Retinal pigment epithelial cell (primary cell): ENCODE data around the gene DNAH8.

Source experiments
- DNase-seq: peaks from one replicate; pipeline ENCODE4 v3.0.0-alpha.2; 2010; ENCODE audit warnings: low read depth
- H3K4me3 ChIP-seq: 2 replicates; pipeline ENCODE4 v1.5.1; 2011; ENCODE audit warnings: mild to moderate bottlenecking, low read length, control low read depth, moderate library complexity
- TF ChIP-seq, protein P1 (sequence below): conservative IDR thresholded peaks from 2 replicates; pipeline ENCODE4 v1.5.1; 2011; ENCODE audit warnings: low read depth, low read length, control low read depth, inconsistent platforms

DNAH8 gene

GRCh38 chr6:38974389-38975151 lies 259.5 kb downstream of the DNAH8 start:
- no peak for DNase-seq
- no peak overlapping the region for H3K4me3 ChIP-seq
- TF ChIP-seq, protein P1, sequence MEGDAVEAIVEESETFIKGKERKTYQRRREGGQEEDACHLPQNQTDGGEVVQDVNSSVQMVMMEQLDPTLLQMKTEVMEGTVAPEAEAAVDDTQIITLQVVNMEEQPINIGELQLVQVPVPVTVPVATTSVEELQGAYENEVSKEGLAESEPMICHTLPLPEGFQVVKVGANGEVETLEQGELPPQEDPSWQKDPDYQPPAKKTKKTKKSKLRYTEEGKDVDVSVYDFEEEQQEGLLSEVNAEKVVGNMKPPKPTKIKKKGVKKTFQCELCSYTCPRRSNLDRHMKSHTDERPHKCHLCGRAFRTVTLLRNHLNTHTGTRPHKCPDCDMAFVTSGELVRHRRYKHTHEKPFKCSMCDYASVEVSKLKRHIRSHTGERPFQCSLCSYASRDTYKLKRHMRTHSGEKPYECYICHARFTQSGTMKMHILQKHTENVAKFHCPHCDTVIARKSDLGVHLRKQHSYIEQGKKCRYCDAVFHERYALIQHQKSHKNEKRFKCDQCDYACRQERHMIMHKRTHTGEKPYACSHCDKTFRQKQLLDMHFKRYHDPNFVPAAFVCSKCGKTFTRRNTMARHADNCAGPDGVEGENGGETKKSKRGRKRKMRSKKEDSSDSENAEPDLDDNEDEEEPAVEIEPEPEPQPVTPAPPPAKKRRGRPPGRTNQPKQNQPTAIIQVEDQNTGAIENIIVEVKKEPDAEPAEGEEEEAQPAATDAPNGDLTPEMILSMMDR: no peak

- no peak for DNase-seq
- H3K4me3 ChIP-seq: no peak overlapping the region
- TF ChIP-seq, protein P1: no peak
Measured at GRCh38 chr6:38975621-38976049, 260.5 kb downstream of the DNAH8 start.

DNA sequence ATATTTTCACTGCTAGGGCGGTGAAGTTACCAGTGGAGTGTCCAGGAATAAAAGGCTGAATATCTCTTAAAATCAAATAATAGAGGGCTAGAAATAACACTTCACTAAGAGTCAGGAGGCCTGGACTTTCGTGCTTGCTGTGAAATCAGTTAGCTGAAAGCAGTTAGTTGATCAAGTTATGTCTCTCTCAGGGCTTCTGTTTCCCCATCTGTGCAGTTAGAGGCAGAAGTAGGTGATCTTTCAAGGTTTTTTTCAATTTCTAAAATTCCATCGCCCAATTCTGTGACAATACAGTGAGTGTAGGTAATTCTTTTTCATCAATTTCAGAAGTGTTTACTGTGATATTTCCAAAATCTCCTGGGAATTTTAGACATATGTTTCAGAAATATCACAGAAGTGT lies 260.9 kb downstream of the DNAH8 start:
- H3K4me3 ChIP-seq: no peak overlapping the region
- TF ChIP-seq, protein P1: no peak
- DNase-seq: no peak

DNA sequence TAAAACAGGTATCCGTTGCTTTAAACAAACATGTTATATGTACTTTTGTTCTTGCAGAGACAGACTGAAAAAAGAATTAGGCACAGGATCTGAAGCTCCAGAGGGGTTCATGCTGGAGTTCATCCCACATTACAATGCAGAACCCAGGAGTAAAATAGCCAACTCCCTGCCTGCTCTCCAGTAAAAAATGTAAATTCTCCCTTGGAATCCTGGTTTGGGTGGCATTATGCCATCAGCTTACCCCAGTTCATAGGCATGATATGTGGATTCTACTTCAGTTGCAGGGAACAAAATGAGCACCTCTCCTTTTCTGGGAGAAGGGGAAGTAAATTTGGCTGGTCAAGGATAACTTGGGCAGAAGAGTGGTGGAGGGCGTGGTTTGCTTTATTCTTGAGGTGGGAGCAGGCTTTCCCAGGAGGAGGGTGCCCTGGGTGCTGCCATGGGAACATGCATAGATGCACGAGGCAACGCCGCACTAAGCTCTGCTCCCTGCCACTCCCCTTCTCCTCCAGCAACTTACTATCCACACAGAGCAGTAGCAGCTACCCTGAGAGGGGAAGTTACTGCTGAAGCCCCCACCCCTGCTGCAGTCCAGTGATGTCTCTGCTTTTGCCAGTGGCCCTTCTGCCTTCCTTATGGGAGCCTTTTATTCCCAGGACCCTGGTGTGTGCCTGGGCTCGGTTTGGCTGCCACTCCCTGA lies 261.8 kb downstream of the DNAH8 start:
- TF ChIP-seq, protein P1: no peak
- H3K4me3 ChIP-seq: no peak overlapping the region
- DNase-seq: no peak

- H3K4me3 ChIP-seq: no peak overlapping the region
- TF ChIP-seq, protein P1: no peak
- DNase-seq: no peak
Measured at GRCh38 chr6:38978139-38978704, 263.1 kb downstream of the DNAH8 start.

GRCh38 chr6:38982470-38982869 lies 267.4 kb downstream of the DNAH8 start:
- no peak for DNase-seq
- H3K4me3 ChIP-seq: no peak overlapping the region
- TF ChIP-seq, protein P1: no peak
